ENCODE measurements around the gene ARMC5.

DNA sequence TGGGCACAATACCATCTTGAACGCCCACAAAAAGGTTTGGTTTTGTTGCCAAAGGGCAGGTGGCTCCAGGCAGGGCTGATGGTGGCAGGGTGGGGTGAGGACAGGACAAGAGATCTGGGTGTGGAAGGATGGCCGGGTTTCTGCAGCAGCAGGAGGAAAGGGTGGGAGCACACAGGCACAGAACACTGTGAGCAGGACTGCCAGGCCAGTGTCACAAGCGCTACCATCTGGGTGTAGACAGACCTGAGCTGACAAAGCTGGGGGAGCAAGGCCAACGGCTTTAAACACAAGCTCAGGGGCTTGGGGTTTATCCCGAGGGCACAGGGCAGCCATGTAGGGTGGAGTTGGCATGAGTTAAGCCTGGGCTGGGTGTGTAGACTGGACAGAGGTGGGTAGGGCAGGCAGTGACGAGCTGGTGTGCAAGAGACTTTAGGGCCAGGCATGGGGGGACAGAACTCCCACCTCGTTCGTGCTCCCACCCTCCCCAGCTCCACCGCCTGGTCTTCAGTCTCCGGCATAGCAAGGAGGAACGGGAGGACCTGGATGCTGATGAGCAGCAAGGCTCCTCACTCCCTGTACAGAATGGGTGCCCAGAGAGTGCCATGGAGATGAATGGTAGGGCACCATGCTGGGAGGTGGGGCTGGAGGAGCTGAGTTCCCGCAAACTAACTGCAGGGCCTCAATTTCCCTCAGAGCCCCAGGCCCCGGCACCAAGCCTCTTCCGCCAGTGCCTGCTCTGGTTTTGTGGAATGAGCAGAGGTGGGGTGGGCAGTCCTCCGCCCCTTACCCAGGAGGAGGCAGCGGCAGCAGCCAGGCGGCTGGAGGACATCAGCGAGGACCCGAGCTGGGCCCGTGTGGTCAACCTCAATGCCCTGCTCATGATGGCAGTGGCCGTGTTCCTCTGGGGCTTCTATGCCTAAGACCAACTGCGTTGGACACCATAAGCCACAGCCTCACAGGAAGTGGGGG lies 30.6 kb downstream of the ARMC5 start:
- TF ChIP-seq CBX5 (IDR thresholded peaks at IDR 0.05; ENCODE audit: borderline replicate concordance, low read depth) = no peak
- no peak for TF ChIP-seq SP1 (CRISPR knock-in tag; IDR thresholded peaks at IDR 0.05)
- no peak for TF ChIP-seq ZNF785 (CRISPR knock-in tag; IDR thresholded peaks at IDR 0.05)
- TF ChIP-seq COPS2 (conservative IDR thresholded peaks at IDR 0.05) = no peak
- TF ChIP-seq BCL6 (CRISPR knock-in tag; IDR thresholded peaks at IDR 0.05) = no peak
- TF ChIP-seq MAFK (IDR thresholded peaks at IDR 0.05; ENCODE audit: low read length) = no peak
